HG02852 (cell line): ENCODE measurements around the gene DIS3L2.

Source experiments
- ATAC-seq: cut with Tn5 transposase; IDR thresholded peaks from one replicate; pipeline ENCODE4 v1.9.1; 2021; ENCODE audit warnings: mild to moderate bottlenecking, moderate library complexity; ENCODE audit not compliant: unreplicated experiment

Gene DIS3L2

GRCh38 chr2:231961349-231962166 lies at the start of gene DIS3L2:
Gene DIS3L2, plus strand, starts transcription at chr2:231961713. Its CDS starts 53,215 bp downstream, at chr2:232014928.
- ATAC-seq: peak; percentile 91

GRCh38 chr2:231914077-231914690 lies 47.3 kb upstream of the DIS3L2 start:
- ATAC-seq: no peak

DNA sequence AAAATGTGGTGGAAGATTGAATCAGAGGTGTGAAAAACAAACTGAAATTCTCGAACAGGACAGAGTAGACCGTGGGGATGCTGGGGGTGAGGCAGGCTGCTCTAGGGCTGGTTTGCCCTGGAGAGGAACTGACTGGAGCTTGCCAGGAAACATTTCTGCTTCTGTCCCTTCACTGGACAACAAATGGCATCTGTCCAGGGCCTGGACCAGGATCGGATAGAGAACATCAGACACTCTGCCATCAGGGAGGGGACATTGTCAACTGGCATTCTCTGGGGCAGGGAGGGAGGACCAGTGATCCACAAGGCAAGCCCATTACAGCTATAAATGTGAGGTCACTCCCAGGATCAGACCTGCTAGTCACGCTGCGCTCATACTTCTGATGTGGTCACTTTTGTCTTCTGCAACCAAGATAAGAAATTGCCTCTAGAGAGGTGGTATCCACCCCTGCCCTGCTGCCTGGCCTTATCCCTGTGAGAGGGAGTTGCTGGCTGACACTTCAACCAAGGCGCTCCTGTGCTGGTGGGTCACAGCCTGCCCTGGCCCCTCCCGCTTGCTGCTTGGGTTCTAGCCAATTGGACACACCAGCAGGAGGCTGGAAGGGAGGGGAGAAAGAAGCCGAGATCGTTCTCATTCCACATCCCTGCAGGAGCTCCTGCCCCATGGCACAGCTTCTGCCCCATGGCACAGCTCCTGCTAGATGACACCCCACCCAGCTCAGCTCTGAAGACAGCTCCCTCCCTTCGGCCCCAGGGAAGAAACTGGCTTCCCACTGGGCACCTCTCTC lies 44.0 kb upstream of the DIS3L2 start:
- no peak for ATAC-seq

GRCh38 chr2:231918501-231919330 lies 42.8 kb upstream of the DIS3L2 start:
- ATAC-seq: no peak

- no peak for ATAC-seq
Observed at GRCh38 chr2:231919341-231920035, 42.0 kb upstream of the DIS3L2 start.

- no peak for ATAC-seq
Observed at GRCh38 chr2:231920366-231920765, 41.1 kb upstream of the DIS3L2 start.

DNA sequence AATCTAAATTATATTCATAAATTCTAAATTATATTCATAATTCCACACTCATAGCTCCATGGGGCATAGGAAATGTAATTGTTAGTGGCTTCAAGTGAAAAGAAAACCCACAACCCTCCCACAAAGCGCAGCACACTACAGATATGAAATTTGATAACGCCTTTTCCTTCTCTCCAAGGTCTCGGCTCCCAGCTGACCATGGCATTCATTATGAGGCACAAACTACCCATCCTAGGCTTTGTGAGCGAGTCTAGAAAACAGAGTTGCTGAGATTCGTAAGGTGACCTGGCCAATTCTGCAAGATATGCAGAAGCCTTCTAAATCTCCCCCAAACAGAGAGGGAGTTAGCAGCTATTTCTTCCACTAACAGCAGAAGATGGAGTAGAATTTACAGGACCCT lies 40.7 kb upstream of the DIS3L2 start:
- no peak for ATAC-seq

DNA sequence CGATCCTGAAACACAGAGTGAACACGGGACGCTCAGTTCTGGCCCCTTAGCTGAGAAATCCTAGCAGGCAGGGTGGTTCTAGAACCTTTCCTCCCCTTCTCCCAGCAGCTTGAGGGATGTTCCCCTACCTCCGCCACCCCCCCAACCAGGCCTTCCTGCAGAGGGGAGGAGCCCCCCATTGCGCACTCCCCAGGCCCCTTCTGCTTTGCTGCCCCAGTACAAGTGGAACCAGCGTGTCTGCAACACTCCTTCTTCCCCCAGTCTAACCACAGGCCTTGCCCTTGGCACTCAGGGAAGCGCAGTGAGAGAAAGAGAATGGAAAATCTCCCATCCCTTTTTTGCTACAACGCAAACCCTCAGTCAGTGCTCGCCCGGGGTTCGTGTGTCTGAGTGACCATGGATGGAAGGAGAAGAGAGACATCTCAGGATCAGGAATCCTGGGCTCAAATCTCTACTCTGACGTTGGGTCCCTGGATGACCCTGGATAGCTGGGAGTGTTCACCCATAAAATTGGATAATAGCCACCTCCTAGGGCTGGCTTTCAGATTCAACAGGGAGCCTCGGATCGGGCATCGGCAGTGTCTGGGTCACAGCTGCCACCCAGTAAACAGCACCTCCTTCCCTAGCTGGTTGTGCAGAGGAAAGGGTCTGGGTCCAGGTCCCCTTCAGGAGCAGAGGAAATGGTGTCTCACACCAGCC lies 39.1 kb upstream of the DIS3L2 start:
- ATAC-seq: no peak

DNA sequence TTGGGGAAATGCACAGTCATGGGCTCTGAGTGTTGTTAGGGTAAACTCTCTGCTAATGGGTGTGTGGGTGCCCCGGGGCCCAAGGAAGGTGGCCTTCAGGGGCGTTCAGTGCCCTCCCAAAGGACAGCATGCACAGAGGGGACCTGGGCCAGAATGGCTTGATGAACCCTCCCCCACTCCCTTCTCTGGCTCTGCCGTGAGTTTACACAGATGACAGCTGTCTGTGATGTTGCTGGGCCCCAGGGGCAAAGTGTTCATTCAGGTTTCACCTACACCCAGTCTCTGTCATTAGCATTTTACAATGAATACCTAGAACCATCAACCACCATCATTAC lies 38.5 kb upstream of the DIS3L2 start:
- no peak for ATAC-seq

DNA sequence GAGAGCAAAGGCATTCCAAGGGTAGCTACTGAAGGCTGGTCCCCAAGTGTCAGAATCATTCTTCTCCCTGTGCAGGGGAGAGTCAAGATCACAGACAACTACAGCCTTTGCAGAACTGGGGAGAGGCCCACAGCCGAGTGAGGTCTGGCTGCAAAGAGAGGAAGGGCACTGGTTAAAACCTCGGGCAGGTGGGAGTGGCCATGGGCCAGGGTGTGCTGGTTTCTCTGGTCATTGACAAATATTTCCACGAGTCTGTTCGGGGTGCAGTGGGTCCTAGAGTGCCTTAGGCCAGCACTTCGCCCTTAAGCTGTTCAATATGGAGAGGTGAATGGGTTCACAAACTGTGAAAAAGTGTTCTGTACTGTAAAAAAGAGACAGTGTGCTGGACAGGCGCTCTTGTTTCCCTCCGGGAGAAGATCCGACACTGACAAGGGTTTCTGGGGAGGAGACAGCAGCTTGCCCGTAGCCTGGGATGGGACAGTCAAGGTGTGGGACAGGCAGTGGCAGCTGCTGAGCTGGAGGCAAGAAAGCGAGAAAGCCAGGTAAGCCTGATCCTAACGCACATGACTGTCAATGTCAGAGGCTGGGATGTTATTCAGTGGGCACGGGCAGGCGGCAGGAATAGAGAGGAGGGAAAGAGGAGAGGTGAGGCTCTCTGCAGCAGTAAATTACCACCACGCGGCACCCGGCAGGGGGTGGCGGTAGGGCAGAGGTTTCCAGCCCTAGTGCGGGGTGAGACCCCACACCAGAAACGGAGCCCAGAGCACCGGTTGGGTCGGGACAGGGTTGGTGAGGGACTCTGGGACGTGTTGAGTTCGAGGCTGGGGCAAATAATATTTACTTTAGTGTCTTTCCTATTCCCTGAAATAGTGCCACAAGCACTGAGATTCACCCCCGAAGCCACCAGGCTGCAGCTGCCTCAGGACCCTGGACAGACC lies 37.3 kb upstream of the DIS3L2 start:
- no peak for ATAC-seq

- ATAC-seq: no peak
Observed at GRCh38 chr2:231924889-231925275, 36.6 kb upstream of the DIS3L2 start.

DNA sequence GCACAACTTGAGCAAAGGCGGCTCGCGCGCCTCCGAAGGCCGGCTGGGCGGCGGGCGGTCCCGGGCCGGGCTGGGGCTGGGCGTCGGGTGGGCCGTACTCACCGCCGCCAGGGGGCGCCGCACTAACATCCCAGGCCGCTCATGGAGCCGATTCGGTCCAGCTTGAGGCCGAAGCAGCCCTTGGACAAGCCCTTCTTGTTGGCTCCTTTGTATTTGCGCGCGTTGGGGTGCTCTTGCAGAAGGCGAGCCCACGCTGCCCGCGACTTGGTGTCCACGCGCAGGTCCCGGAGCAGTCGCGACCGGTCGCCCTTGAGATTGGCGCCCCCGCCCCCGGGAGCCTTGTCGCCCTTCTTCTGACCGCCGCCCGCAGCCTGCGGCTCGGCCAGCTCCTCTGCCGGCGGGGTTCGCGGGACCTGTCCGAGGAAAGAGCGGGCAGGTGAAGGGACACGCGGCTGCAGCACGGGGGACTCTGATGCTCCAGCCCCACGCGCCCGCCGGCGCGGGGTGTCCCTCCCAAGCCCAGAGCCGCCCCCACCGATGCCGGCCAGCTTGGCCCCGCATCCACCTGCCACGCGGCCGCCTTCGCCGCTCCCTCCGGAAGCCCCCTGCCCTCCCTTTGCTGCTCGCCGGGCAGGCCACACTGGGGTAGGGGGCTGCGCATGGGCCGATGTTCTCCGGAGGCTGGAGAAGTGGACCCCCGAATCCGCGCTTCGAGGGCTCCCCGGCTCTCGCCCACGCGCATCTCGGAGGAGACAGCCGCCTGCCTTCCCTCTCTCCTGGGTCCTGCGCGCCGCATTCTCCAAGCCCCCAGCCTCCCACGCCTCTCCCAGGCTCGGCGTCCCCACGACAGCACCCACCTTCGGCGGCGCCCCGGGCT lies 36.0 kb upstream of the DIS3L2 start:
- no peak for ATAC-seq

DNA sequence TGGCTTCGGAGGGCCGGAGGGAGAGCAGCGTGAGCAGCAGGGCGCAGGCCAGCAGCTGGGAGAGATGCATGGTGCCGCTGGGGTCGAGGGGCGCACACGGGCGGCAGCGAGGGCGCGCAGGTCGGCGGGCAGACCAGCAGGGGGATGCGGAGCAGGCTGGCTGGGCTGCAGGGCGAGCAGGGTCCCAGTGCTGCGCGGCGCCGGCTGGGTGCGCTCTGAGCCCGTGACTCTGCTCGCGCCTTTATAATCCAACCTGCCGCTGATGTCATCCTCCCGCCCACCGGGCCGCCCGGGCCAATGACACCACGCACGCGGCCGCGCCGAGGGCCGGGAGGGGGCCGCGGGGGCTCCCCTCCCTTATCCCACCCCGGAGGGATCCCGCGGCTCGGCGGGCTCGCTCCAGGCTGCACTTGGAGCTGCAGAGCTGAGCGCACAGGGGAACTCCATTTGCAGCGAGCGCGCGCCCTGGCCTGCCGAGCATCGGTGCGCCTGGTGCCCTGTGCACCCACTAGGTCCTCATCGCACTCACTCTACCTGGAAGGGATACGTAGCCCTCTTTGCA lies 35.3 kb upstream of the DIS3L2 start, which contains the start of gene NPPC:
Gene NPPC (minus strand): TSS at position 217 of the 562 bp plus-strand sequence. CDS start 147 bp downstream, at position 70.
- peak; percentile 46 for ATAC-seq

GRCh38 chr2:231926761-231927565 lies 34.5 kb upstream of the DIS3L2 start:
- ATAC-seq: no peak

DNA sequence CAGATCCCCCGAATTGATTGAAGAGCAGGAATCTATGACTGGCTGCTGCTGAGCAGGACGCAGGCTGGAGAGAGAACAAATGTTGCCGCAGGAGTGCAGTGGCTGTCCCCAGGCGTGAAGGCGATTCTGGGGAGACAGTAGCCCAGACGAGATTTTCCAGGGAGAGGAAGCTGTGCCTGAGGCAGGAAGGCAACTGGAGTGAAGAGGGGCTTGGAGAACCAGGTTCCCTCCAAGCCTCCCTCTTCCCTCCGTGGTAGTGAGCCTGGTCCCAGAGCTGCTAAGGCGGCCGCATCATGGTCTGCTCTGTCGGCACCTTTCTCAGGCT lies 34.0 kb upstream of the DIS3L2 start:
- no peak for ATAC-seq

- no peak for ATAC-seq
Observed at GRCh38 chr2:231928481-231928880, 33.0 kb upstream of the DIS3L2 start.
